Natural killer cell treated with Interleukin-12 subunit alpha and Interleukin-12 subunit beta and Interleukin-15 and Interleukin-18, amount 100 ng/mL, for 72 hours (primary cell): ENCODE results near the gene BMP4. TPM values are rescaled to one million over a fixed set of nuclear protein-coding genes. Genes with fewer than 3 reads are reported as not detected.

Experiments
- ATAC-seq, 2 donors: fragments of 150-1000 bp; cut with Tn5 transposase in 1 of 2; sonication (Bioruptor Pico), chemical (Tn5 transposase) in 1 of 2; 2 replicates each; pipeline ENCODE4 v1.10.0; 2021
- DNase-seq: peaks from one replicate; pipeline ENCODE4 v3.0.0; 2022; ENCODE audit warnings: low spot score
- H3K27ac Mint-ChIP-seq, 2 donors: 1 replicate in 1 of 2; 2 replicates in 1 of 2; pipeline ENCODE4 v1.8.0; 2022; ENCODE audit warnings: mixed read lengths in 2 of 2, mild to moderate bottlenecking in 1 of 2, moderate library complexity in 1 of 2
- H3K27me3 Mint-ChIP-seq, 2 donors: 1 replicate in 1 of 2; 2 replicates in 1 of 2; pipeline ENCODE4 v1.8.0; 2022; ENCODE audit warnings: mixed read lengths in 2 of 2
- H3K36me3 Mint-ChIP-seq: one replicate; pipeline ENCODE4 v1.8.0; 2022; ENCODE audit warnings: mixed read lengths
- H3K4me1 Mint-ChIP-seq, 2 donors: 1 replicate in 1 of 2; 2 replicates in 1 of 2; pipeline ENCODE4 v1.8.0; 2022; ENCODE audit warnings: low read depth in 2 of 2, mixed read lengths in 2 of 2, mild to moderate bottlenecking in 1 of 2
- H3K4me3 Mint-ChIP-seq: one replicate; pipeline ENCODE4 v1.8.0; 2022; ENCODE audit warnings: mixed read lengths
- H3K9me3 Mint-ChIP-seq: 2 replicates; pipeline ENCODE4 v1.8.0; 2022; ENCODE audit warnings: mixed read lengths
- total RNA-seq, 2 donors: library from RNA; stranded (reverse); gene quantifications; one replicate each; pipeline ENCODE4 v1.2.3, GENCODE V29; 2022

BMP4 gene
- total RNA-seq, 2 donors from 2014 or later: 0.26 TPM; not detected in 1

- no peak overlapping the region for H3K27ac Mint-ChIP-seq
- H3K4me3 Mint-ChIP-seq: no peak overlapping the region
- no peaks in the 10 kb centered on the region for H3K27me3 Mint-ChIP-seq
- ATAC-seq (no peak), DNase-seq (no peak)
- H3K36me3 Mint-ChIP-seq: peaks cover 3% of the 10 kb centered on the region
- no peaks in the 10 kb centered on the region for H3K4me1 Mint-ChIP-seq
- peaks cover 5% of the 10 kb centered on the region for H3K9me3 Mint-ChIP-seq
Measured at GRCh38 chr14:53979747-53980642, 23.4 kb upstream of the BMP4 start.

- H3K27me3 Mint-ChIP-seq: no peaks in the 10 kb centered on the region
- no peak overlapping the region for H3K4me3 Mint-ChIP-seq
- no peaks in the 10 kb centered on the region for H3K4me1 Mint-ChIP-seq
- no peak for ATAC-seq
- H3K9me3 Mint-ChIP-seq: peaks cover 3% of the 10 kb centered on the region
- H3K27ac Mint-ChIP-seq: no peak overlapping the region
- no peaks in the 10 kb centered on the region for H3K36me3 Mint-ChIP-seq
- no peak for DNase-seq
Measured at GRCh38 chr14:53979113-53979681, 22.6 kb upstream of the BMP4 start.

GRCh38 chr14:53978194-53978593, 21.6 kb upstream of the BMP4 start:
- H3K4me3 Mint-ChIP-seq: no peak overlapping the region
- DNase-seq (no peak), ATAC-seq (no peak)
- H3K36me3 Mint-ChIP-seq: no peaks in the 10 kb centered on the region
- no peak overlapping the region for H3K27ac Mint-ChIP-seq
- no peaks in the 10 kb centered on the region for H3K9me3 Mint-ChIP-seq
- no peaks in the 10 kb centered on the region for H3K27me3 Mint-ChIP-seq
- H3K4me1 Mint-ChIP-seq: no peaks in the 10 kb centered on the region

DNA sequence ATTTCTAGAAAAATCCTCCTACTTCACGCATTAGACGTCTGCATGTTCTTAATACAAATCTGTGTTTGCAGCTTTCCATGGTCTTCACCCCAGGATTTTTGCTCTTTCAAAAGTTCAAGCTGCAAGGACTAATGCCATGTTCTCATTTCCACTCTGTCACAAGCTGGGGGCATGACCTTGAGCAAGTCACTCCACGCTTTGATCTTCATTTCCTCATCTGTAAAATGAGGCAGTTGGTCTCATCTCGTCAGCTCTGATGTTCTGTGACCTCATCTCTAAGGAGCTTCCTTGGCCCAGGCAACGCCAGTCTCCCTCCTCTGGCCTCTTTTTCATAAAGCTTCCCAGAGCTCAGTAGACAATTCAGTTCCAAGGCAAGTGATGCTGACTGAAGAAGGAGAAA, 18.8 kb upstream of the BMP4 start:
- Mint-ChIP-seq H3K27ac (no peak overlapping the region), H3K36me3 (no peaks in the 10 kb centered on the region), H3K9me3 (no peaks in the 10 kb centered on the region), H3K4me3 (no peak overlapping the region), H3K27me3 (no peaks in the 10 kb centered on the region), H3K4me1 (no peaks in the 10 kb centered on the region)
- DNase-seq (no peak), ATAC-seq (no peak)

DNA sequence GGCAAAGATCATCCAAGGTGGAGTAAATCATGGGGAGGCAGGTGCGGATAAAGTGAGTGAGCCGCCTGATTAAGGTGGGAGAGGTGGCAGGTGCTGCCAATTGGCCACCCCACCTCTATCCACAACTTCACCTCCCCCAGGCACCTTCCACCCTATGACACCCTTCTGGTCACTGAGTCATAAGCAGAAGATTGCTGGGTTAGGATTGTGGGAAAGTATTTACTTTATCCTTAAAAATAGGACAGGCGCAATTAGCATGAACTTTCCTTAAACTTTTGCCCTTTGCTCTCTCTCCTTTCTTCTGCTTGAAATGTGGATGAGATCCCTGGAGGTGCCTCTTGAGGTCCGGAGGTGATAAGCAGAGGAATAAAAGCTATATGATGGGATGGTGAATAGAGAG, 14.9 kb upstream of the BMP4 start:
- no peaks in the 10 kb centered on the region for H3K27me3 Mint-ChIP-seq
- no peak overlapping the region for H3K27ac Mint-ChIP-seq
- no peak for DNase-seq
- no peak overlapping the region for H3K4me3 Mint-ChIP-seq
- no peak for ATAC-seq
- no peaks in the 10 kb centered on the region for H3K4me1 Mint-ChIP-seq
- no peaks in the 10 kb centered on the region for H3K36me3 Mint-ChIP-seq
- H3K9me3 Mint-ChIP-seq: no peaks in the 10 kb centered on the region

DNA sequence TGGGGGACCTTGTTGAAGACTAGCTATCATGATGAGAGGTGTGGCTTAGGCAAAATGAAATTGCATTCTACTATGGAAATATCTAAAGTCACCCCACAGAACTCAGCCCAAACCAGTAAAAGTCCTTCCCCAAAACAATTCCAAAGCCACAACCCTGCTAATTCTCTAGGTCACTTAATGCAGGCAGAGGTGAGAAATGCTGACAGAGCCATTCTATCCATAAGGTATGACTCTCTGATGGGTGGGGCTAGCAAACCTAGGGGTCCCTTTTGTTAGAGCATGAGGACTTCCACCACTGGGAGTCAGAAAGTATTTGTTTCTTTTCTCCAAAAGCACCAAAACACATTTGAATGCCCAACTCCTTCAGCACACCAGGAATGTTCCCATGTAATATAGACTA, 12.7 kb upstream of the BMP4 start:
- Mint-ChIP-seq H3K4me3 (no peak overlapping the region), H3K27ac (no peak overlapping the region), H3K27me3 (peaks cover 4 to 18% of the 10 kb centered on the region in 2 donors), H3K36me3 (no peaks in the 10 kb centered on the region), H3K9me3 (no peaks in the 10 kb centered on the region), H3K4me1 (no peaks in the 10 kb centered on the region)
- DNase-seq (no peak), ATAC-seq (no peak)

DNA sequence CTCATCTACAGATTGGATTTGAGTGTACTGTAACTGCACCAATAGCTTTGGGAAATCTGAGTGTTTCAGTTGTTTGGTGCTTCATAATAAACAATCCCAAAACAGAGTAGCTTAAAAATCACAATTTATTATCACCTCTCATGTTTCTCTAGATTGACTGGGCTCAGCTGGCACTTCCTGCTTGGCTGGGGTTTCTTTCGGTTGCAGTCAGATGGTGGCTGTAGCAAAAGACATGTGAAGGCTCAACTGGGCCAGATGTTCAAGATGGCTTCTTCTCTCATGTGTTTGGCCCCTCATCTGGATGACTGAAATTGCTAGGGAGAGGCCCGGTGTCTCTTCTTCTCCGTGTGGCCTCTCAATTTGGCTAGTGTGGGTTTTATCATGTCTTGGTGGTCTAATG, 12.1 kb upstream of the BMP4 start:
- Mint-ChIP-seq H3K4me3 (no peak overlapping the region), H3K27ac (no peak overlapping the region), H3K27me3 (peaks cover 7 to 22% of the 10 kb centered on the region in 2 donors), H3K36me3 (no peaks in the 10 kb centered on the region), H3K4me1 (no peaks in the 10 kb centered on the region), H3K9me3 (no peaks in the 10 kb centered on the region)
- ATAC-seq: no peak
- no peak for DNase-seq

DNA sequence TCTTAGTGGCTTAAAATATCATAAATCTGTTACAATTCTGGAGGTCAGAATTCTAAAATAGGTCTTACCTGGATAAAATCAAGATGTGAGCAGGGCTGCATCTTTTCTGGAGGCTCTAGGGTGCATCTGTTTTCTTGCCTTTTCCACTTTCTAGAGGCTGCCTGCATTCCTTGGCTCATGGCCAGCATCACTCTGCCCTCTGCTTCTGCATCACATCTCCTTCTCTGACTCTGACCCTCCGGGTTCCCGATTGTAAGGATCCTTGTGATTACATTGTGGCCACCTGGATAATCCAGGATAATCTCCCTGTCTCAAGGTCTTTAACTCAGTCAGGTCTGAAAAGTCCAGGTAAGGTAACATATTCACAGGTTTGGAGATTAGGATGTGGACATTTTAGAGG, 11.0 kb upstream of the BMP4 start:
- no peaks in the 10 kb centered on the region for H3K9me3 Mint-ChIP-seq
- no peaks in the 10 kb centered on the region for H3K4me1 Mint-ChIP-seq
- DNase-seq (no peak), ATAC-seq (no peak)
- H3K27me3 Mint-ChIP-seq: peaks cover 12 to 33% of the 10 kb centered on the region in 2 donors
- H3K36me3 Mint-ChIP-seq: no peaks in the 10 kb centered on the region
- no peak overlapping the region for H3K27ac Mint-ChIP-seq
- no peak overlapping the region for H3K4me3 Mint-ChIP-seq

GRCh38 chr14:53964249-53964648, 7.6 kb upstream of the BMP4 start:
- DNase-seq (no peak), ATAC-seq (no peak)
- Mint-ChIP-seq H3K27me3 (peaks cover 20 to 37% of the 10 kb centered on the region in 2 donors), H3K27ac (no peak overlapping the region), H3K4me3 (no peak overlapping the region), H3K9me3 (no peaks in the 10 kb centered on the region), H3K4me1 (no peaks in the 10 kb centered on the region), H3K36me3 (no peaks in the 10 kb centered on the region)

DNA sequence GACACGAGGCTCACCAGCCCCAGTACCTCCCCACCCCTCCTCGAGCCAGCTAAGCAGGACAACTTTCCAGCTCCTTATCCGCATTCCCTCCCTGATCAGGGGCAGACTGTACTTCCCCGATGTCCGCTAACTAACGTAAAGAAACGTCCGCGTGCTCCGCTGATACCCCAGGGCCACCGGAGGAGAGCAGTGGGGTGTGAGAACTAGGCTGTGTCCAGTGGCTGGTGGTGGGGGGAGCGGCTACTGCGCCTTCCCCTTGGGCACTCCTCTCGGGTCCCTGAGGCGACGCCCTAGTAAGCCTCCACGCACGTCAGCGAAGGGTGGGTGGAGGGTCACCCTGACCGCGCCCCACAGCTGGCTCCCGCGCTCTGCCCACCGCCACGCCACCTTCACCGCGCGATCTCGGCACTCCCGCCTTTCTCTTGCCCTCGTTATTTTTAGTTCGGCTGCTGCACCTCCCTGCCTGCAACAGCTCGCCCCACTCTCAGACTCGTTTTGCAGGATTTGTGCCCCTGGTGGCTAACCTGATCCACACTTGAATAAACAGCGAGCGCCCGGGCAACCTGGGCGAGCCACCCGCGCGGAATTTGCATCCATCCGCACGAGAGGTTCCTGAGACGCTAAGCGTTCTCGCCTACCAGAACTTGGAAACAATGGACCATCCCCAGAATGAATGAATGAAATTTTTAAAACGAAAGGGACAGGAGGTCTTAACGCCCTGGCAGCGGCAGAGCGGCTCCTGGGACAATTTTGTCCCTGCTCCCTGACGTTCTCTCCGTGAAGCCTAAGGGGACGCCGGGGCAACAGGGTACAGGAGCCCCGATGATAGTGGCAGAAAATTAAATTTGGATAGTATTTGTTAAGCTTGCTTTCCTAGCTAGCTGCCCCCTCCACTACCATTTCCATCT, 6.9 kb upstream of the BMP4 start:
- Mint-ChIP-seq H3K4me3 (no peak overlapping the region), H3K36me3 (no peaks in the 10 kb centered on the region), H3K9me3 (no peaks in the 10 kb centered on the region), H3K27ac (no peak overlapping the region), H3K27me3 (peaks cover 24 to 43% of the 10 kb centered on the region in 2 donors), H3K4me1 (no peaks in the 10 kb centered on the region)
- DNase-seq (no peak), ATAC-seq (no peak)

GRCh38 chr14:53962953-53963319, 6.3 kb upstream of the BMP4 start:
- peaks cover 24 to 43% of the 10 kb centered on the region in 2 donors for H3K27me3 Mint-ChIP-seq
- DNase-seq: no peak
- no peak for ATAC-seq
- no peaks in the 10 kb centered on the region for H3K9me3 Mint-ChIP-seq
- no peaks in the 10 kb centered on the region for H3K36me3 Mint-ChIP-seq
- no peak overlapping the region for H3K4me3 Mint-ChIP-seq
- no peaks in the 10 kb centered on the region for H3K4me1 Mint-ChIP-seq
- no peak overlapping the region for H3K27ac Mint-ChIP-seq

GRCh38 chr14:53958628-53959027, 2.0 kb upstream of the BMP4 start:
- Mint-ChIP-seq H3K4me1 (peaks cover 0 to 6% of the 10 kb centered on the region in 2 donors), H3K27me3 (peaks cover 44 to 54% of the 10 kb centered on the region in 2 donors), H3K27ac (no peak overlapping the region), H3K4me3 (no peak overlapping the region), H3K9me3 (no peaks in the 10 kb centered on the region), H3K36me3 (no peaks in the 10 kb centered on the region)
- ATAC-seq: no peak
- DNase-seq: no peak

- H3K9me3 Mint-ChIP-seq: no peaks in the 10 kb centered on the region
- no peaks in the 10 kb centered on the region for H3K36me3 Mint-ChIP-seq
- DNase-seq: no peak
- H3K27me3 Mint-ChIP-seq: peaks cover 45 to 51% of the 10 kb centered on the region in 2 donors
- peaks cover 0 to 9% of the 10 kb centered on the region in 2 donors for H3K4me1 Mint-ChIP-seq
- no peak for ATAC-seq
- H3K4me3 Mint-ChIP-seq: no peak overlapping the region
- no peak overlapping the region for H3K27ac Mint-ChIP-seq
Measured at GRCh38 chr14:53957739-53958138, 1.1 kb upstream of the BMP4 start.
